ENCODE data around the gene PELI2. TPM values are rescaled to one million over a fixed set of nuclear protein-coding genes. Genes with fewer than 3 reads are reported as not detected.

PELI2 gene
- total RNA-seq, 1 donor: 3.0 TPM

- H3K4me3 ChIP-seq (ENCODE audit: low read depth, low read length): no peak overlapping the region
- peak; percentile 66 for DNase-seq (ENCODE audit: low read depth)
- no peak for TF ChIP-seq CTCF (IDR thresholded peaks at IDR 0.05; ENCODE audit: insufficient read depth, low read depth, low read length)
Measured at GRCh38 chr14:56173365-56173922, 55.2 kb downstream of the PELI2 start.

DNA sequence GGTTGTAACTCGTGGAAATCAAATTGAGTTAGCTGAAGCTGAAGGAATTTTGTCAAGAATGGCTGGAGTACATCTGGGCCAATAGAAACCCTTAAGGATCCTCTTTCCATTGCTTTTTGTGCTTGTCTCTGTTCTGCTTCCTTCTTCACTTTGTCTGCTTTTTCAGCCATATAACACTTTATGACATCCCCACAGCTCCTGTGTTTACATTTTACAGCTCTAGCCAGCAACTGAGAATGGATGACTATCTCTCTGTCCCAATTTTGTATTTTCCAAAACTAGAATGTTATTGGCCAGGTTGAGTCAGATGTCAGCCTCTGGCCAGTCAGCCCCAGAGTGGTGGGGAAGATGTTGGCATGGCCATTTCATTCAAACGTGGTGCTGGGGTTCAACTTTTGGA lies 57.6 kb downstream of the PELI2 start:
- no peak for TF ChIP-seq CTCF (IDR thresholded peaks at IDR 0.05; ENCODE audit: insufficient read depth, low read depth, low read length)
- DNase-seq (ENCODE audit: low read depth): peak; percentile 34
- H3K4me3 ChIP-seq (ENCODE audit: low read depth, low read length): no peak overlapping the region

DNA sequence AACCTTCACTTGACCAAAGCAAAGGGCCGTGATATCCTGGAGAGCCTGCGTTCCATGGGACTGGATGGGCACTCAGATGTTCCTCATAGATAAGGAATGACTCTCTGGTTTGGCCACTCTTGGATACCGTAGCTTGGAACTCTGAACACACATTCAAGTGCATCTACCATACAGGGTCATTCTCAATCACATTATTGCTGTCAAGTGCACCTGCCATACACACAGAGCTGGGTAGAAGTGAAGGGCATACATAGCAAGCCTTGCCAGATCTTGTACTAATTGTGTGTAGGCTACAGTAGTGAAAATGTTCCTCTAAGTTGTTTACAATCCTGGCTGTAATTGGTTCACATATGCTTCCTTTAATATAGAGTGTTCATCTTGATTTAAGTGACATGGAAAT lies 58.3 kb downstream of the PELI2 start:
- H3K4me3 ChIP-seq (ENCODE audit: low read depth, low read length): no peak overlapping the region
- no peak for DNase-seq (ENCODE audit: low read depth)
- TF ChIP-seq CTCF (IDR thresholded peaks at IDR 0.05; ENCODE audit: insufficient read depth, low read depth, low read length): no peak

DNA sequence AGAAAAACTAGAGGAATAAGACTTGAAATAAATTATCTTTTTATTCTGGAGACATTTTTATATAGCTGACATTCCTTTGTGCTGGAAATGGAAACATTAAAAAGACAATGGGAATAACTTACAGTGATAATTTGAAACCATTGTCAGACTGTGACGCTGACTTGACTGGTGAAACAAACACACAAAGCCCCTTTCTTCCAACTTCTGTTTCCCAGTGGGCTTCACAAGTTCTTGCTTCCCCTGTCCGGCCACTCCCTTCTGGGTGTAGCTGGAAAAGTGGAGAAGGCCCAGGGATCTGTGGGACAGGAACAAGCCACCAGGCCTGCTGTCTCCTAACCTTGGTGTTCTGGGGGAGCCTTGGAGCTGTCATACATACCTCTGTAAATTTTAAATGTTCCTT lies 58.8 kb downstream of the PELI2 start:
- DNase-seq (ENCODE audit: low read depth): no peak
- H3K4me3 ChIP-seq (ENCODE audit: low read depth, low read length): no peak overlapping the region
- TF ChIP-seq CTCF (IDR thresholded peaks at IDR 0.05; ENCODE audit: insufficient read depth, low read depth, low read length): no peak

- no peak for TF ChIP-seq CTCF (IDR thresholded peaks at IDR 0.05; ENCODE audit: insufficient read depth, low read depth, low read length)
- no peak overlapping the region for H3K4me3 ChIP-seq (ENCODE audit: low read depth, low read length)
- no peak for DNase-seq (ENCODE audit: low read depth)
Measured at GRCh38 chr14:56180754-56181542, 62.7 kb downstream of the PELI2 start.

- TF ChIP-seq CTCF (IDR thresholded peaks at IDR 0.05; ENCODE audit: insufficient read depth, low read depth, low read length): no peak
- DNase-seq (ENCODE audit: low read depth): no peak
- H3K4me3 ChIP-seq (ENCODE audit: low read depth, low read length): no peak overlapping the region
Measured at GRCh38 chr14:56181681-56182085, 63.5 kb downstream of the PELI2 start.

Measured in fibroblast of villous mesenchyme (primary cell).